ENCODE data around the gene C9orf43. TPM values are rescaled to one million over a fixed set of nuclear protein-coding genes. Genes with fewer than 3 reads are reported as not detected.
"Not testable (repeated sequence)": the region's sequence is repeated elsewhere in the genome, so short reads cannot be mapped to it uniquely, and the experiment has no call there.

The C9orf43 gene
- total RNA-seq, 1 donor, result 0.21 TPM

DNA sequence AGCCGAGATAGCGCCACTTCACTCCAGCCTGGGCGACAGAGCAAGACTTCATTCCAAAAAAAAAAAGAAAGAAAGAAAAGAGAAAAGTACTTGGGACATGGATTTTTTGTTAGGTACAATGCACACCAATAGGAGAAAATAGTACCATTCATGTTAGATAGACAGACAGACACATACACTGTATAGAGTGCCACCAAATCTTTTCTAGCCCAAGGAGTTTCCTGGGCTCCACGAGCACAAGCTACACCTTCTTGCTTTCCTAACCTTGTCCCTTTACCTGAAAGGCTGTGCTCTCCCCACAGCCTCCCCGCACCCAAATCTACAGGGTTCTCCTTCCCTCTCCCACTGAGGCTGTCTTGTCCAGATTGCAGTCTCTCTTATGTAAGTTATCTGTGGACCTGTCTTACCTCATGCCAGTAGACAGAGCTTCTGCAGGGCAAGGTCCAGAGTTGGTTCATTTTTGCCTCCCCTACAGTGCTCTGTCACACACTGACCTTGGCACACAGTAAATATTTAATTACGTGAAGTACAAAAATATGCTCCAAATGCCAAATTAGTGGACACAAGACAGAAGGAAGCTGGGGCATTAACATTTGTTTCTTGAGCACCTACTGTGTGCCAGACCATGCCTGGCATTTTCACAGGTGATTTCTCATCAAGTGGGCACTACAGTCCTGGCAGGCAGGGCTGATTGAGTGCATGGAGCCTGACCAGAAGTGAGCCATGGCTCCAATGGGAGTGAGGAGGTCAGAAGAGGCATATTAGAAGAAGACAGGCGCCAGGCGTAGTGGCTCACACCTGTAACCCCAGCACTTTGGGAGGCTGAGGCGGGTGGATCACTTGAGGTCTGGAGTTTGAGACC is 15.3 kb upstream of the C9orf43 start:
- H3K9me3 ChIP-seq (ENCODE audit: low read depth, low read length), result no peaks in the 10 kb centered on the region
- H3K27me3 ChIP-seq (ENCODE audit: insufficient read depth, low read length), result no peaks in the 10 kb centered on the region
- peaks cover 16% of the 10 kb centered on the region for H3K4me1 ChIP-seq (ENCODE audit: insufficient read depth, low read length)
- no peak overlapping the region for H3K4me3 ChIP-seq (ENCODE audit: low read length)

DNA sequence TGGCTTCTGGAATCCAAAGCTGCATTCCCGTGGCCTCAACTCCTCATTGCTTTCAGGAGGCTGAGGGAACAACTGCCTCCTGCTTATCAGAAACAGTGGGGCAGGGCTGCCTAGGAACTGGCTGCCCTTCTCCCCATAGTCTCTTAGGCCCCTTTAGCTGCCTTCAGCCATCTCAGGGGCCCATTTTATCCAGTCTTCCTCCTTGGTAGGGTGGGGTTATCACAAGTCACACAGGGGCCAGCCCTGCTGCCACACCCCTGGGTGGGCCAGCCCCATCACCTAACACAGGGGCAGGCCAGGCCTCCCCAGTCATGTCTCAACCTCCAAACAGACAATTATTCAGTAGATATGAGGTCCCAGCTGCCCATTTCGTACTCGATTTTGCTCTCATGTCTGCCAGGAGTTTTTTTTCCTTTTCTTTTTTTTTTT is 13.3 kb upstream of the C9orf43 start:
- H3K4me3 ChIP-seq (ENCODE audit: low read length), result no peak overlapping the region
- H3K4me1 ChIP-seq (ENCODE audit: insufficient read depth, low read length), result peaks cover 30% of the 10 kb centered on the region
- H3K9me3 ChIP-seq (ENCODE audit: low read depth, low read length), result no peaks in the 10 kb centered on the region
- H3K27me3 ChIP-seq (ENCODE audit: insufficient read depth, low read length), result no peaks in the 10 kb centered on the region

DNA sequence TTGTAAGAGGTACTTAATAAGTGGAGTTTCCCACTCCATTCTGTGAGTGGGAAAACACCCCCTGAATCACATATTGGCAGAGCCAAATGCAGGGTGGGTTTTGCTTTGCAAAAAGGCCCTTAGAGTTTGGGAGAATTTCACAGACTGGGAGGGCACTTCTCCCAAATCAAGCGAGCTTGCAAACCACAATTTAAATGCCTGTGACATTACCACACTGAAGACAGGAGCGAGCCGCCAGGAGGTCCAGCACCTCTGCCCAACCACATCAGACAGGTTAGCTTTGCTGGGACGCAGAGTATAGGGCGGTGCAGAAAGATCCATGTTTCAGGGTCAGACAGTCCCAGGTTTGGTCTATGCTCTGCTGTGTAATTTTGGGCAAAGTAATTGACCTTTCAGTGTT is 11.8 kb upstream of the C9orf43 start:
- H3K9me3 ChIP-seq (ENCODE audit: low read depth, low read length), result no peaks in the 10 kb centered on the region
- H3K27me3 ChIP-seq (ENCODE audit: insufficient read depth, low read length), result no peaks in the 10 kb centered on the region
- H3K4me3 ChIP-seq (ENCODE audit: low read length), result no peak overlapping the region
- peaks cover 46% of the 10 kb centered on the region for H3K4me1 ChIP-seq (ENCODE audit: insufficient read depth, low read length)

DNA sequence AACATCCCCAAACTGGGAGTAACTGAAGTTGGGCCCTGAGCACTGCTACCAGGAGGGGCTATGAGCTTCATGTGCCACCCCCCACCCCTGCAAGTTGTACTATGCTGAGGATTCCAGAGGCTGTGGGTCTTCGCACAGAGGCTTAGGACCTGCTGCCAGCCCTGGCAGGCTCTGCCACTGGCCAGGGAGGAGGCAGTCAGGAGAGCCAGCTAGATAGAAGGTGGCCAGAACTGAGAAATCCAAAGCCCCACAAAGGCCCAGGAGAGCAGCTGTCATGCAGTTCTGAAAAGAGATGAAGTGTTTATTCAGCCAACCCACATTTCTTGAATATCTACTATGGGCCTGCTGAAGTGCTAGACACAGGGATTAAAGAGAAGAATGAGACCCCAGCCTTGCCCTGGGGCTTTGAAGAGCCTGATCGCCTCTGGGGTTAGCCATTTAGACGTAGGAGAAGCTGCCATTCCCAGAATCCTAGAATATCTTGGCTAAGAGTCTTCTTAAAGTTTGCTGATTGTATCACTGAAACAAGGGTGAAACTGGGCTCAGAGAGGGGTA is 10.8 kb upstream of the C9orf43 start:
- H3K4me1 ChIP-seq (ENCODE audit: insufficient read depth, low read length), result peaks cover 55% of the 10 kb centered on the region
- H3K4me3 ChIP-seq (ENCODE audit: low read length), result no peak overlapping the region
- no peaks in the 10 kb centered on the region for H3K9me3 ChIP-seq (ENCODE audit: low read depth, low read length)
- H3K27me3 ChIP-seq (ENCODE audit: insufficient read depth, low read length), result no peaks in the 10 kb centered on the region

DNA sequence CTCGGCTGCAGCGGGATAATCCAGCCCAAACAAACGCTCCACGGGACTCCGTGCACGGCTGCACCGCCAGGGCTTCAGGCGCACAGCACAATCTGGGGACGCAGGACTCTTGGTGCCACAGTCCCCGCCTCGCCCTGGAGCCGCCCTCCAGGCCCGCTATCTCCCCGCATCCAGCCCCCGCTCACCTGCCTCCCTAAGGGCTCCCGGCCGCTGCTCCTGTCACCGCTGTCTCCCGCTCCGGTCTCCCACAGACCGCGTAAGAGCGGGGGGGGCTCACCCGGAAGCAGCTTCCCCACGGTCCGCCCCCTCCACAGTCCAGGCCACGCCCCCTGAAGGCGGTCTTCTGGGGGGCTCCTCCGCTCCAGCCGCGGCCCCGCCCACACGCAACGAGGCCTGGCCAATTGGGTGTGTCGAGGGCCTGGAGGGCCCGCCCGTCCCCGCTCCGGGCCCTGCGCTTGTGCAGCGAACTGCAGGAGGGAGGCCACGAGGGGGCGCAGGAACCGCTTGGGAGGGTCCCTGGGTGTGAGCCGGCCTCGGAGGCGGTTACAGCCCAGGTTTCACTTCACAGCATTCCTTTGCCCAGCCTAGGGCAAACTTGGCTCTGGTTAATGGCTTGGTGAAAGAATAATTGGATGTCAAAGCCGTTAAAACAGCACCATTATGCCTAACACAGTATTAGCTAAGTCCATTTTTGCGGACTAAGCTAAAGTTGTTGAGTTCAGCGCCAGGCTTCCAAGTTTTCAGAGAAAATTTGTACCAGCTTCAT is 9.3 kb upstream of the C9orf43 start, which contains the start of gene ALAD:
Gene ALAD (minus strand): TSS at position 258 of the 766 bp plus-strand sequence. CDS start 7,725 bp downstream, outside the sequence.
- peaks cover 61% of the 10 kb centered on the region for H3K4me1 ChIP-seq (ENCODE audit: insufficient read depth, low read length)
- no peaks in the 10 kb centered on the region for H3K9me3 ChIP-seq (ENCODE audit: low read depth, low read length)
- H3K4me3 ChIP-seq (ENCODE audit: low read length), result peak within 1 kb of the TSS; percentile 78

DNA sequence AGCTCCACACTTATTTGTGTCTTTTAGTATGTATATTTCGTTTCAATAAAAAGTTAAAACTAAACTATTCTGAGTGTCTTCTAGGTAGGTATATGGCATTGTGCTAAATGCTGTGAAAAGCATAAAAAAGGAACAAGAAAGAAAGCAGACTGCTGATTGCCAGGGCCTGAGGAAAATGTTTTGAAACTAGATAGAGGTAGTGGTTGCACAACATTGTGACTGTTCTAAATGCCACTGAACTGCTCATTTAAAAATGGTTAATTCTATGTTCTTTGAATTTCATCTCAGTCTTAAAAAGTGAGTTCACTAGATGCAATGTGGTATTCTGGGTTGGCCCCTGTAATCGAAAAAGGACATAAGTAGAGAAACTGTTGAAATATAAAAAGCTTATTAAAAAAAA is 6.9 kb upstream of the C9orf43 start:
- no peaks in the 10 kb centered on the region for H3K27me3 ChIP-seq (ENCODE audit: insufficient read depth, low read length)
- peaks cover 80% of the 10 kb centered on the region for H3K4me1 ChIP-seq (ENCODE audit: insufficient read depth, low read length)
- H3K4me3 ChIP-seq (ENCODE audit: low read length), result no peak overlapping the region
- H3K9me3 ChIP-seq (ENCODE audit: low read depth, low read length), result no peaks in the 10 kb centered on the region

More for the DNA sequence above, 9.3 kb upstream of the C9orf43 start, which contains the start of gene ALAD:
- H3K27me3 ChIP-seq (ENCODE audit: insufficient read depth, low read length), result no peaks in the 10 kb centered on the region

DNA sequence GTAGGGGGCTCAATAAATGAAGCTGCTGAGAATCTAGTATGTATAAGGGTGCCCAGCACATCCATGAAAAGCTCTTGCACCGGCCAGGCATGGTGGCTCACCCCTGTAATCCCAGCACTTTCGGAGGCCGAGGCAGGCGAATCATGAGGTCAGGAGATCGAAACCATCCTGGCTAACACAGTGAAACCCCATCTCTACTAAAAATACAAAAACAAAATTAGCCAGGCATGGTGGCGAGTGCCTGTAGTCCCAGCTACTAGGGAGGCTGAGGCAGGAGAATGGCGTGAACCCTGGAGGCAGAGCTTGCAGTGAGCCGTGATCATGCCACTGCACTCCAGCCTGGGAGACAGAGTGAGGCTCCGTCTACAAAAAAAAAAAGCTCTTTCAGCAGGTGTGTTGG is 4.2 kb upstream of the C9orf43 start:
- H3K4me3 ChIP-seq (ENCODE audit: low read length); H3K9me3 ChIP-seq (ENCODE audit: low read depth, low read length); H3K27me3 ChIP-seq (ENCODE audit: insufficient read depth, low read length): not testable (repeated sequence)
- H3K4me1 ChIP-seq (ENCODE audit: insufficient read depth, low read length), result peaks cover 72% of the 10 kb centered on the region

DNA sequence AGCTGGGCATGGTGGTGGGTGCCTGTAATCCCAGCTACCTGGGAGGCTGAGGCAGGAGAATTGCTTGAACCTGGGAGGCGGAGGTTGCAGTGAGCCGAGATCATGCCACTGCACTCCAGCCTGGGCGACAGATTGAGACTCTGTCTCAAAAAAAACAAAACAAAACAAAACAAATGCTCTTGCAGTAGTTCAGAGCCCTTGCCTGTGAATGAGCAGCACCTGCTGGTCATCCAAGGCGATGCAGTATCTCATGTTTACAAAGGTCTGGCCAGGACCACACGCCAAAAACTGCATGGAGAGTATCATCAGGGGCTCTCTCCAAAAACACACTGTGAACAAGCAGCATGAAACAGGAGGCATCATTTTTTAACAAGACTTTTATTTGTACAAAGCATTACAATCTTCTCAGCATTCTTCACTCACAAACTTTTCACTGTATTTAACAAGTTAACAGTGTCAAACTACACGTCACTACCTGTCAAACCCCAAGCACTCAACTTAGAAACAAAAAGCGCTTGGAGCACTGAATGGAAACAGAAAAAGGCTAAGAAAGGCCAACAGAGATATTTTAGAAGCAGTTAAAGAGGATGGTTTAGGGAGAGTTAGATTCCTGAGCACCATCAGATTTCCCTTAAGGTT is 3.6 kb upstream of the C9orf43 start:
- H3K4me1 ChIP-seq (ENCODE audit: insufficient read depth, low read length), result peaks cover 72% of the 10 kb centered on the region
- H3K9me3 ChIP-seq (ENCODE audit: low read depth, low read length), result not testable (repeated sequence)

DNA sequence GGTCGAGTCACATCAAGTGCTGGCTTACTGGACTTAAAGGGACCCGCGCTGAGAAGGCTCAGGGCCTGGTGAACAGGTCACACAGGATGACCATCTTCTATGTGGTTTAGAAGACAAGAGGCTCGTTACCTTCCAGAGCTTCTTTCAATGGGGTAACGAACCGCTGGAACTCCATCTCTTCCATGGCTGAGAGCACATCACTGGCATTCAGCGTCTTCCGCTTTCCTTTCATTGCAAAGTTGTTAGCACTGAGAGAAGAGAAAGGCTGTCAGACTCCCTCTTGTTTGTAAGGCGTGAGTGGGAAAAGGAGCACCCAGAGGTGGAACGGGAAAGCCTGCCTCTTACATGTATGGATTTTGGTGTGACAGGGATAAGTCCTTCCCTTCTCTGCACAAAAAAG is 1.1 kb upstream of the C9orf43 start:
- Histone ChIP-seq H3K4me1 (ENCODE audit: insufficient read depth, low read length) (peaks cover 48% of the 10 kb centered on the region), H3K27me3 (ENCODE audit: insufficient read depth, low read length) (no peaks in the 10 kb centered on the region), H3K9me3 (ENCODE audit: low read depth, low read length) (no peaks in the 10 kb centered on the region), H3K4me3 (ENCODE audit: low read length) (peak overlapping the region; percentile 69)

More for the DNA sequence above, 3.6 kb upstream of the C9orf43 start:
- not testable (repeated sequence) for H3K27me3 ChIP-seq (ENCODE audit: insufficient read depth, low read length); H3K4me3 ChIP-seq (ENCODE audit: low read length)

DNA sequence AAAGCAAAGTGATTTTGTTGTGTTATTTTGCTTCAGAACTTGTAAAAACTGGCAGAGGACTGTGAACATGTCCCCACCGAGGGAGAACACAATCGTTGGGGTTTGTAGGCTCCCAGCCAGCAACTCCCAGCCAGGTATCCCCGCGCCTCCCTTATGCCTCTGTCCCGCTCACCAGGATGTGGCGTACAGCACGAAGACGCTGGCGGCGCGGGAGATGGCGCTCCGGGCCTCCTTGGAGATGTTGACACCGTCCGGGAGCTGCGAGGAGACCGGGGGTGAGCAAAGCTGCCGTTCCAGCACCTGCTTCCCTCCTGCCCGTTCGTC is 702 bp upstream of the C9orf43 start:
- Histone ChIP-seq H3K9me3 (ENCODE audit: low read depth, low read length) (no peaks in the 10 kb centered on the region), H3K27me3 (ENCODE audit: insufficient read depth, low read length) (no peaks in the 10 kb centered on the region), H3K4me1 (ENCODE audit: insufficient read depth, low read length) (peaks cover 44% of the 10 kb centered on the region), H3K4me3 (ENCODE audit: low read length) (peak overlapping the region; percentile 69)

DNA sequence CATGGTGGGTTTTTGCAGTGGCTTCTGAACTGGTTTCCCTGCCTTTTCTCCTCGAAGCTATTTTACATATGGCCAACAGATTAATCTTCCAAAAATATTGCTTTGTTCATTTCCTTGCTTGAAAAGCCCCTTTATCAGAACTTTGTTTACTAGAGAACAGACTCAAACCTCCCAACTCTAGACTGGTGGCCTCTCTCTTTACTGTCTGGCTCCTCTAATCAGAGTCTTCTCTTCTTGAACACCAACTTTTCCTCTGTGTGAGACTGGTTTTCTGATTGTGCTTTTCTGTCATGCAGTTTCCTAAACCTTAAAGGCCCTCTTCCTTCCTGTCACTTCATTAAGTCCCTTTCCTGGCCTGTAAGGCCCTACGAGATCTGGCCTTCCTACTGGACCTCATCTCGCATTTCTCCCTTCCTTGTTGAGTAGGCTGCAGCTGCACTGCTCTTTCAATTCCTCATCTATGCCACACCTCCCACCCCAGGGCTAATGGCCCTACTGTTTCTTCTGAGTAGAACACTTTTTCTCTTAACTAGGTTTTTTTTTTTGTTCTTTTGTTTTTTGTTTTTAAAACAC is 5.7 kb downstream of the C9orf43 start:
- Histone ChIP-seq H3K27me3 (ENCODE audit: insufficient read depth, low read length) (no peaks in the 10 kb centered on the region), H3K9me3 (ENCODE audit: low read depth, low read length) (no peaks in the 10 kb centered on the region), H3K4me3 (ENCODE audit: low read length) (no peak overlapping the region), H3K4me1 (ENCODE audit: insufficient read depth, low read length) (peaks cover 25% of the 10 kb centered on the region)

DNA sequence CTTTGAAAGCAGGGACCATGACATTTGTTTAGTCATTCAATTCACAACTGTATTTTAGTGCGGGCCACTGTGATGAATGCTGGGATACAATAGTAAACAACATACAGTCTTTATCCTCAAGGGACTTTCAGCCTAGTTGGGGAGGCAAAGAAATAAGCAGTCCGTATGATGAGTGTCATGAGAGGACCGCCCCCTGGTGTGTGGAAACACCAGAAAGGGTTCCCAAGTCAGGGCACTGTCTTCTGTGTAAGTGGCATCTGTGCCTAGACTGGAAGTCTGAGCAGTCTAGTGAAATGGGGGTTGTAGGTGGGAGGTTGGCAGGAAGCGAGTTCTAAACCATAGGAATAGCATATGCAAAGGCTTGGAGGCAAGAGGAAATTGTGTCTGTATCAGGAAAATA is 6.8 kb downstream of the C9orf43 start:
- H3K9me3 ChIP-seq (ENCODE audit: low read depth, low read length), result no peaks in the 10 kb centered on the region
- no peaks in the 10 kb centered on the region for H3K27me3 ChIP-seq (ENCODE audit: insufficient read depth, low read length)
- H3K4me1 ChIP-seq (ENCODE audit: insufficient read depth, low read length), result peaks cover 19% of the 10 kb centered on the region
- H3K4me3 ChIP-seq (ENCODE audit: low read length), result no peak overlapping the region

DNA sequence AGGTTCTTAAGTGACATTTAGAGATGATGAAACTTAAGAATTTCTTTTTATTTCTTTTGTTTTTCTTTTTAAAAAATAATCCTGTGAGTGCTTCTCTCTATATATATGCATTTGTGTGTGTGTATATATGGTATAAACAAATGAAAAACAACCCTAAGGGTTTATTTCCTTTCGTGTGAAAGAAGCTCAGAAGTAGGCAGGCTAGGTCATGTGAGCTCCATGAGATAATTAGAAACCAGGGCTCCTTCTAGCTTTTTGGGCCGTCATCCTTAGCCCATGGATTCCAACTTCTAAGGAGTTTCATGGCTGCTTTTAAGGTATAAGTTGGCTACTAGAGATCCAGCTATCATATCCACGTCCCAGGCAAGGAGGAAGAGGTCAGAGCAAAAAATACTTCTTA is 11.2 kb downstream of the C9orf43 start:
- Histone ChIP-seq H3K27me3 (ENCODE audit: insufficient read depth, low read length) (no peaks in the 10 kb centered on the region), H3K9me3 (ENCODE audit: low read depth, low read length) (no peaks in the 10 kb centered on the region), H3K4me3 (ENCODE audit: low read length) (no peak overlapping the region), H3K4me1 (ENCODE audit: insufficient read depth, low read length) (peaks cover 12% of the 10 kb centered on the region)

DNA sequence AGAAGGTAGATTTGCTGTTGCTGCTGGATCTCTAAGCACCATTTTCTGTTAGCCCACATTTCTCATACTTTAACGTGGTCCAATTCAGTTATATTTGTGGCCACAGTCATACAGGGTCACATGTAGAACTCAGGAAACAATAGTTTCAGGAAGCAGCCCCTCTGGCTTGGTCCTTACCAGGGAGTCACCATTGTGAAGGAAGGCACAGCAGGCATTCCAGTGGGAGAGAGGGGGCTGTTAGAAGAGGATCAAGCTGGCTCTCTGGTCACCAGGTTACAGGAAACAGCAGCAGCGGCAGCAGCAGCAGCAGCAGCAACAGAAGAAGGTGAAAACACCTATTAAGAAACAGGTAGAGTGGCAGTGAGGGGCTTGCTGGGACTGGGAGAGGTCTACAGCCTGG is 14.5 kb downstream of the C9orf43 start:
- H3K27me3 ChIP-seq (ENCODE audit: insufficient read depth, low read length), result no peaks in the 10 kb centered on the region
- H3K4me3 ChIP-seq (ENCODE audit: low read length), result no peak overlapping the region
- peaks cover 9% of the 10 kb centered on the region for H3K4me1 ChIP-seq (ENCODE audit: insufficient read depth, low read length)
- H3K9me3 ChIP-seq (ENCODE audit: low read depth, low read length), result no peaks in the 10 kb centered on the region

DNA sequence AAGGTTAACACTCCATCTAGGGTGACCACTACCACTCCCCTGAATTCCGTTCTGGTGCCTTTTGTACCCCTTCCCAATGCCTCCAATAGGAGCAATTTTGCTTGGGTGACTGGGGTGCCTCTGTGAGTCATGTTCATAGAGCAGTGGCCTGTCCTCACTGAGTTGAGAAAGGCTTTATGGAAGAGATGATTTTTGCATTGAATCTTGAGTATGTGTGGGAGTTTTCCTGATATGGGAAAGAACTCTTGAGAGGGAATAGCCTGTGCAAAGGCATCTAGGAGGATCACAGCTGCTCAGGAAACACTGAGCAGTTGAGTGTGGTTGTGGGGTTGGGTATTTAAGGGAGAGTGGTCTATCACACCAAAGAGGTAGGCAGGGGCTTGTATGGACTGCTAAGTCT is 16.2 kb downstream of the C9orf43 start:
- Histone ChIP-seq H3K4me3 (ENCODE audit: low read length) (no peak overlapping the region), H3K4me1 (ENCODE audit: insufficient read depth, low read length) (peaks cover 9% of the 10 kb centered on the region), H3K9me3 (ENCODE audit: low read depth, low read length) (no peaks in the 10 kb centered on the region), H3K27me3 (ENCODE audit: insufficient read depth, low read length) (no peaks in the 10 kb centered on the region)

Data from mononuclear cell (primary cell).